ENCODE data around the gene TLE7.

GRCh38 chr16:71406724-71407123 lies 35.1 kb downstream of the TLE7 start:
- TF ChIP-seq CTCF (conservative IDR thresholded peaks at IDR 0.05): no peak
- no peak for TF ChIP-seq EZH2 (IDR thresholded peaks at IDR 0.05; ENCODE audit: low read depth)
